ENCODE data around the gene PSMD8. TPM values are rescaled to one million over a fixed set of nuclear protein-coding genes. Genes with fewer than 3 reads are reported as not detected.

The PSMD8 gene
- total RNA-seq = 181 to 197 TPM (median 197 TPM) in 3 replicates
- long read RNA-seq, transcript PSMD8-208 (6 exons, 771 nt) = minor isoform, 8 of 318 reads
- long read RNA-seq, transcript PSMD8-201 (7 exons, 1,553 nt) = major isoform, 300 of 318 reads
- long read RNA-seq, partial matches to known transcripts = 1 of 318 reads
- long read RNA-seq, other reads (novel, unspliced or antisense) = 8 of 318 reads

DNA sequence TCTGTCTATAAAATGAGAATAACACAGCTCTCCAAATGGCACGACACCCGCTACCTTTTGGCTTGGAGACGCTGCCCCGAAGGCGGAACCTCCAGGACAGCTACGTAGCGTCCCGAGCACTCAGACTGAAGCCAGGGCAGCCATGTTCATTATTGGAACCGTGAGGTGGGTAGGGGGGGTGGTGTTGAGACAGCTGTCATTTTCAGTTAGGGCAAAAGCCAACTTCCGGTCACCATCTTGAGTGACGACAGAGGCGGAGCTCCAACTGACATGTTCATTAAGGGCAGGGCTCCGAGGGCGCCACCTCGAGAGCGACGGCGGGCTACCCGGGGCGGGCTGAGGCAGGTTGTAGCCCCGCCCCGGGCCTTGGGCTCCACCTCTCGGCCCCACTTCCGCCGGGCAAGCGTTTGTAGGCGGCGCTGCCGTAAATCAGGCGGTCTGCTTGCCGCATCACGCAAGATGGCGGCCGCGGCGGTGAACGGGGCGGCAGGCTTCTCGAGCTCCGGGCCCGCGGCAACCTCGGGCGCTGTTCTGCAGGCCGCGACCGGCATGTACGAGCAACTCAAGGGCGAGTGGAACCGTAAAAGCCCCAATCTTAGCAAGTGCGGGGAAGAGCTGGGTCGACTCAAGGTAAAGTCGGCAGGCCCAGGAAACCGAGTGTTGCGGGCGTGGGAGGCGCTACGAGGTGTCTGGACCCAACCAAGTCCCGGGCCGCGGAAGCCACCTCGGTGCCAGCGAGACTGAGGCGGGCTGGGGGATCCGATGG is at the start of gene PSMD8:
Gene PSMD8, plus strand, starts transcription at position 240 of the 766 bp plus-strand sequence. Its CDS starts 31 bp downstream, at position 271.
- Mint-ChIP-seq H3K9me3 (ENCODE audit: low read depth) (no peaks in the 10 kb centered on the region), H3K36me3 (ENCODE audit: low read depth) (peaks cover 6% of the 10 kb centered on the region), H3K27ac (ENCODE audit: unreplicated experiment) (peak within 1 kb of the TSS; percentile 99), H3K4me3 (ENCODE audit: unreplicated experiment) (peak within 1 kb of the TSS; percentile 98), H3K27me3 (ENCODE audit: low read depth) (no peaks in the 10 kb centered on the region), H3K4me1 (ENCODE audit: low read depth) (peaks cover 25% of the 10 kb centered on the region)
- TF ChIP-seq, protein P1, sequence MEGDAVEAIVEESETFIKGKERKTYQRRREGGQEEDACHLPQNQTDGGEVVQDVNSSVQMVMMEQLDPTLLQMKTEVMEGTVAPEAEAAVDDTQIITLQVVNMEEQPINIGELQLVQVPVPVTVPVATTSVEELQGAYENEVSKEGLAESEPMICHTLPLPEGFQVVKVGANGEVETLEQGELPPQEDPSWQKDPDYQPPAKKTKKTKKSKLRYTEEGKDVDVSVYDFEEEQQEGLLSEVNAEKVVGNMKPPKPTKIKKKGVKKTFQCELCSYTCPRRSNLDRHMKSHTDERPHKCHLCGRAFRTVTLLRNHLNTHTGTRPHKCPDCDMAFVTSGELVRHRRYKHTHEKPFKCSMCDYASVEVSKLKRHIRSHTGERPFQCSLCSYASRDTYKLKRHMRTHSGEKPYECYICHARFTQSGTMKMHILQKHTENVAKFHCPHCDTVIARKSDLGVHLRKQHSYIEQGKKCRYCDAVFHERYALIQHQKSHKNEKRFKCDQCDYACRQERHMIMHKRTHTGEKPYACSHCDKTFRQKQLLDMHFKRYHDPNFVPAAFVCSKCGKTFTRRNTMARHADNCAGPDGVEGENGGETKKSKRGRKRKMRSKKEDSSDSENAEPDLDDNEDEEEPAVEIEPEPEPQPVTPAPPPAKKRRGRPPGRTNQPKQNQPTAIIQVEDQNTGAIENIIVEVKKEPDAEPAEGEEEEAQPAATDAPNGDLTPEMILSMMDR (IDR thresholded peaks at IDR 0.05) = peak; percentile 64
- peak; percentile 99 for DNase-seq (ENCODE audit: low spot score)

DNA sequence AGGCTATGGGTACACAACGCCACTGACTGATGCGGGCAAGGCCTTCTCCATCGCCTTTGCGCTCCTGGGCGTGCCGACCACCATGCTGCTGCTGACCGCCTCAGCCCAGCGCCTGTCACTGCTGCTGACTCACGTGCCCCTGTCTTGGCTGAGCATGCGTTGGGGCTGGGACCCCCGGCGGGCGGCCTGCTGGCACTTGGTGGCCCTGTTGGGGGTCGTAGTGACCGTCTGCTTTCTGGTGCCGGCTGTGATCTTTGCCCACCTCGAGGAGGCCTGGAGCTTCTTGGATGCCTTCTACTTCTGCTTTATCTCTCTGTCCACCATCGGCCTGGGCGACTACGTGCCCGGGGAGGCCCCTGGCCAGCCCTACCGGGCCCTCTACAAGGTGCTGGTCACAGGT is 47.8 kb upstream of the PSMD8 start:
- Mint-ChIP-seq H3K27ac (ENCODE audit: unreplicated experiment) (no peak overlapping the region), H3K27me3 (ENCODE audit: low read depth) (no peaks in the 10 kb centered on the region), H3K9me3 (ENCODE audit: low read depth) (no peaks in the 10 kb centered on the region), H3K36me3 (ENCODE audit: low read depth) (peaks cover 31% of the 10 kb centered on the region), H3K4me3 (ENCODE audit: unreplicated experiment) (no peak overlapping the region), H3K4me1 (ENCODE audit: low read depth) (peaks cover 15% of the 10 kb centered on the region)
- TF ChIP-seq, protein P1 (IDR thresholded peaks at IDR 0.05) = no peak
- DNase-seq (ENCODE audit: low spot score) = no peak

DNA sequence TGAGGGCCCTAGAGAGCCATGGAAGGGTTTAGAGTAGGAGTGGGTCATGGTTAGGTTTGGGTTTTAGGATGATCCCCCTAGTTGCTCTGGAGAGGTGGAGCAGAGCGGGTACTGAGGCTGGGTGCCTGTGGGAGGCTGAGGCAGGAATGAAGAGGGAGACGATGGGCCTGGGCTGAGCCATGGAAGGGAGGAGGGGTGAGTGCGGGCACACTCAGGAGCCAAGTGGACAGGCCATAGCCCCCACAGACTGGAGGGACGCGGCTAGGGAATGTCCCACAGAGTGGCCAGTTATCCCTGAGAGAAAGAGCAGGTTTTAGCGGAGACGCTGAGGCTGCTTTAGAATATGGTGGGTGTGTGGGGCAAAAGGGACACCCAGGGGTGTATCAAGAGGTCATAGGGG is 44.7 kb upstream of the PSMD8 start:
- no peak for DNase-seq (ENCODE audit: low spot score)
- TF ChIP-seq, protein P1 (IDR thresholded peaks at IDR 0.05) = no peak
- H3K36me3 Mint-ChIP-seq (ENCODE audit: low read depth) = peaks cover 25% of the 10 kb centered on the region
- no peaks in the 10 kb centered on the region for H3K27me3 Mint-ChIP-seq (ENCODE audit: low read depth)
- H3K9me3 Mint-ChIP-seq (ENCODE audit: low read depth) = no peaks in the 10 kb centered on the region
- no peaks in the 10 kb centered on the region for H3K4me1 Mint-ChIP-seq (ENCODE audit: low read depth)
- H3K4me3 Mint-ChIP-seq (ENCODE audit: unreplicated experiment) = no peak overlapping the region
- peak overlapping the region; percentile 19 for H3K27ac Mint-ChIP-seq (ENCODE audit: unreplicated experiment)

DNA sequence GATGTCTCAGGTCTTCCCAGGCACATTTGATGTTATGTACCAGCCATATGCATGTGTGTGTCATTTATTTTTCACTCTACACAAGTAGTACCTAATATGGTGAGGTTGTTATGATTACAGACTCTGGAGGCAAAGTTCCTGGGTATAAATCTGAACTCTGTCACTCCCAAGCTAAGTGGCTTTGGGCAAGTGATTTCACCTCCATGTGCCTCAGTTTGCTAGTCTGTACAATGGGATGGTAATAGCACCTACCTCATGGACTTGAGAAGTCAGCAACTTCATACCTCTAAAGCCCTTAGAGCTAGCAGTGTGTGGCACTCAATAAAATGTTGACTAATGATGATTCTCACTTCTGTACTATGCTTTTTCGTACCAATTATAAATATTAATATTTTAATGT is 42.6 kb upstream of the PSMD8 start:
- Mint-ChIP-seq H3K27ac (ENCODE audit: unreplicated experiment) (no peak overlapping the region), H3K36me3 (ENCODE audit: low read depth) (peaks cover 15% of the 10 kb centered on the region), H3K9me3 (ENCODE audit: low read depth) (no peaks in the 10 kb centered on the region), H3K4me3 (ENCODE audit: unreplicated experiment) (no peak overlapping the region), H3K27me3 (ENCODE audit: low read depth) (no peaks in the 10 kb centered on the region), H3K4me1 (ENCODE audit: low read depth) (peaks cover 2% of the 10 kb centered on the region)
- no peak for DNase-seq (ENCODE audit: low spot score)
- TF ChIP-seq, protein P1 (IDR thresholded peaks at IDR 0.05) = no peak

DNA sequence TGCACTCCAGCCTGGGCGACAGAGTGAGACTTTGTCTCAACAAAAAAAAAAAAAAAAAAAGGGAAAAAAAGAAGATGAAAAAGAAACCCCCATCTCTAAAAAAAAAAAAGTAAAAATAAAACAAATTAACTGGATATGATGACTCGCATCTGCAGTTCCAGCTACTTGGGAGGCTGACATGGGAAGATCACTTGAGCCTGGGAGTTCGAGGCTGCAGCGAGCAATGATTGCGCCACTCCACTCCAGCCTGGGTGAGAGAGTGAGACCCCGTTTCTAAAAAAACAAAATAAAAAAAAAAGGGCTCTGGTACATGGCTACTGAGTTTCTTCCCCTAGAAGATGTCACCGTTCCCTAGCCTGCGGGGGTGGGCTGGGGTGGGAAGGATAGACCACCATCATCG is 41.1 kb upstream of the PSMD8 start:
- H3K9me3 Mint-ChIP-seq (ENCODE audit: low read depth) = no peaks in the 10 kb centered on the region
- no peaks in the 10 kb centered on the region for H3K27me3 Mint-ChIP-seq (ENCODE audit: low read depth)
- H3K36me3 Mint-ChIP-seq (ENCODE audit: low read depth) = peaks cover 6% of the 10 kb centered on the region
- peaks cover 7% of the 10 kb centered on the region for H3K4me1 Mint-ChIP-seq (ENCODE audit: low read depth)
- no peak overlapping the region for H3K27ac Mint-ChIP-seq (ENCODE audit: unreplicated experiment)
- H3K4me3 Mint-ChIP-seq (ENCODE audit: unreplicated experiment) = no peak overlapping the region
- no peak for DNase-seq (ENCODE audit: low spot score)
- TF ChIP-seq, protein P1 (IDR thresholded peaks at IDR 0.05) = no peak

Measured in chondrocyte (in vitro differentiated cells).